ENCODE measurements around the gene ANKRD62. TPM values are rescaled to one million over a fixed set of nuclear protein-coding genes. Genes with fewer than 3 reads are reported as not detected.

ANKRD62 gene
- total and polyA plus RNA-seq, 2 donors from 2014 or later = not detected

DNA sequence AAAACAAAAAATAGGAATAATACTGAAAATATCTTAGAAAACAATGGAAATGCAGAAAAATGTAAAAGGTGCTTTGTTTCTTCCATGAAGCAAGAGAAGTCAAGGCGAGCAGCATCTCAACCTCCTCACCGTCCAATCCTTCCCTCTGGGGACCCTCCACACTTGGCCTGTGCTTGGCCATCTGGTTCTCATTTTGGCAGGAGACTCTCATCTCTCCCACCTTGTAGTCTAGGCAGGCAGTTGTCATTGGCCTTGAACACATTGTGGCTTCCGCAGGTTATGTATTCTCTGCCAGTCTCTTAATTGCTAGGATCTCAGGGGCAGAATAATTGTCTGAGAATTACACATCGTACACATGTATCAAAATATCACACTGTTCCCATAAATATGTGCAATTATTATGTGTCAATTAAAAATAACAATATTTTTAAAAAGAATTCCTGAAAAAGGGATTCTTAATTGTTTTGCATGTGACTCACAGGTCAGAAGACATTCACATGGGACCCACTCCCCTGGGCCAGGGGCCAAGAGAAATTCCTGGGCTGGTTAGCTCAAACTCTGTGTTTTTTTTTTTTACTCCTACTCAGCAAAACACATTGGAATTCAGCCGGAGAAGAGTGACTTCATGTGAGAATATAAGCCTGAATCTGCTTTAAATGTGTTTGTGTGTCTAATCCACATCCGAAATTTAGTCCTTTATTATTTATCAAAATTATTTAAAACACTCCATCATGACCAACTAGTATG is 14.0 kb upstream of the ANKRD62 start:
- no peaks in the 10 kb centered on the region for H3K4me1 ChIP-seq (ENCODE audit: control insufficient read depth in 2 of 3, insufficient read depth in 2 of 3, low read depth in 1 of 3, low read length in 3 of 3)
- TF ChIP-seq, protein P1, sequence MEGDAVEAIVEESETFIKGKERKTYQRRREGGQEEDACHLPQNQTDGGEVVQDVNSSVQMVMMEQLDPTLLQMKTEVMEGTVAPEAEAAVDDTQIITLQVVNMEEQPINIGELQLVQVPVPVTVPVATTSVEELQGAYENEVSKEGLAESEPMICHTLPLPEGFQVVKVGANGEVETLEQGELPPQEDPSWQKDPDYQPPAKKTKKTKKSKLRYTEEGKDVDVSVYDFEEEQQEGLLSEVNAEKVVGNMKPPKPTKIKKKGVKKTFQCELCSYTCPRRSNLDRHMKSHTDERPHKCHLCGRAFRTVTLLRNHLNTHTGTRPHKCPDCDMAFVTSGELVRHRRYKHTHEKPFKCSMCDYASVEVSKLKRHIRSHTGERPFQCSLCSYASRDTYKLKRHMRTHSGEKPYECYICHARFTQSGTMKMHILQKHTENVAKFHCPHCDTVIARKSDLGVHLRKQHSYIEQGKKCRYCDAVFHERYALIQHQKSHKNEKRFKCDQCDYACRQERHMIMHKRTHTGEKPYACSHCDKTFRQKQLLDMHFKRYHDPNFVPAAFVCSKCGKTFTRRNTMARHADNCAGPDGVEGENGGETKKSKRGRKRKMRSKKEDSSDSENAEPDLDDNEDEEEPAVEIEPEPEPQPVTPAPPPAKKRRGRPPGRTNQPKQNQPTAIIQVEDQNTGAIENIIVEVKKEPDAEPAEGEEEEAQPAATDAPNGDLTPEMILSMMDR (IDR thresholded peaks at IDR 0.05; ENCODE audit: borderline replicate concordance, extremely low read depth, insufficient read depth) = no peak
- no peaks in the 10 kb centered on the region for H3K36me3 ChIP-seq (ENCODE audit: control insufficient read depth in 2 of 3, insufficient read depth in 3 of 3, low read length in 3 of 3)
- DNase-seq = peak in 2 of 5 donors; percentile 17 to 69
- H3K9me3 ChIP-seq (ENCODE audit: control insufficient read depth in 2 of 3, insufficient read depth in 1 of 3, low read length in 3 of 3) = no peaks in the 10 kb centered on the region
- H3K27ac ChIP-seq (ENCODE audit: low read depth in 2 of 2, low read length in 2 of 2) = no peak overlapping the region
- no peak overlapping the region for H3K9ac ChIP-seq (ENCODE audit: low read length in 3 of 3)
- H3K4me3 ChIP-seq (ENCODE audit: low read length in 3 of 3) = no peak overlapping the region
- no peaks in the 10 kb centered on the region for H3K27me3 ChIP-seq (ENCODE audit: control insufficient read depth, insufficient read depth, low read length)
- FAIRE-seq = no peak
- intact Hi-C loops (cut with DNase I) = no loop called here

DNA sequence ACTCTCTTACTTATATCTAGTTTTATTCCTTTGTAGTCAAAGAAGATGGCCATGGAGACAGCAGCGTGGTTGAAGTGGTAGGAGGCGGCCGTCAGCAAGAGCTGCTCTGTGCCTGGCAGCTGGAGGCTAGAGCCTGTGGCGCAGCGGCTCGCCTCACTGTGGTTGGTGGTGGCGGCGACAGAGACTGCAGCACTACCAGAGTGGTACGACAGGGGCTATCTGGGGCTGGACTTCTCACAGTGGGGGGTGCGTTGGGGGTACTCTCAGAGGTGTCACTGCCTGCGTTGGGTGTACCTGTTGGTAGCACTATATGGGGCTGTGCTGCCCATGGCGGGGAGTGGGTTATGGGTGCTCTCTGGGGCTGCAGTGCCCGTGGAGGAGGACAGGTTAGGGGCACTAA is 8.5 kb upstream of the ANKRD62 start:
- H3K9ac ChIP-seq (ENCODE audit: low read length in 3 of 3) = no peak overlapping the region
- TF ChIP-seq, protein P1 (IDR thresholded peaks at IDR 0.05; ENCODE audit: borderline replicate concordance, extremely low read depth, insufficient read depth) = no peak
- H3K4me1 ChIP-seq (ENCODE audit: control insufficient read depth in 2 of 3, insufficient read depth in 2 of 3, low read depth in 1 of 3, low read length in 3 of 3) = no peaks in the 10 kb centered on the region
- H3K4me3 ChIP-seq (ENCODE audit: low read length in 3 of 3) = no peak overlapping the region
- intact Hi-C loops (cut with DNase I) = no loop called here
- H3K9me3 ChIP-seq (ENCODE audit: control insufficient read depth in 2 of 3, insufficient read depth in 1 of 3, low read length in 3 of 3) = no peaks in the 10 kb centered on the region
- FAIRE-seq = no peak
- H3K27ac ChIP-seq (ENCODE audit: low read depth in 2 of 2, low read length in 2 of 2) = no peak overlapping the region
- DNase-seq = no peak
- H3K27me3 ChIP-seq (ENCODE audit: control insufficient read depth, insufficient read depth, low read length) = no peaks in the 10 kb centered on the region
- no peaks in the 10 kb centered on the region for H3K36me3 ChIP-seq (ENCODE audit: control insufficient read depth in 2 of 3, insufficient read depth in 3 of 3, low read length in 3 of 3)

DNA sequence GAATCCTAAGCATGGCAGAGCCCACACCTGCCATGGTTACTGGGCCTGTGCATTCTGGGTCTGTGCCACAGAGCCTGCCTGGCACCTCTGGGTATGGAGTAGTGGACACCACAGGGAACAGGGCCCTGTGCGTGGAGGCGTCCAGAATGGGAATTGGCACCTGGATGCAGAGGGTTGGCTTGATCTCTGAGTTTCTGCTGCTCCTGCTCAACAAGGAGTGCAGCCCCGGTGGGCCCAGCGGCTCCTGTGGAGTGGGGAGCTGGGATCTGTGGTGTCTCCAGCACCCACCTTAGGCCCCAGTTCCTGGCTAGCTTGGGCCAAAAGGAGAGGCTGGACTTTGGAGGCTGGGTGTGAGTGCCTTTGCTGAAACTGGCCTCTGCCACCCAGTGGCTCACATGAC is 7.9 kb upstream of the ANKRD62 start:
- no peak for DNase-seq
- TF ChIP-seq, protein P1 (IDR thresholded peaks at IDR 0.05; ENCODE audit: borderline replicate concordance, extremely low read depth, insufficient read depth) = no peak
- no peak overlapping the region for H3K27ac ChIP-seq (ENCODE audit: low read depth in 2 of 2, low read length in 2 of 2)
- no peaks in the 10 kb centered on the region for H3K4me1 ChIP-seq (ENCODE audit: control insufficient read depth in 2 of 3, insufficient read depth in 2 of 3, low read depth in 1 of 3, low read length in 3 of 3)
- no peak overlapping the region for H3K4me3 ChIP-seq (ENCODE audit: low read length in 3 of 3)
- no peak for FAIRE-seq
- no peaks in the 10 kb centered on the region for H3K36me3 ChIP-seq (ENCODE audit: control insufficient read depth in 2 of 3, insufficient read depth in 3 of 3, low read length in 3 of 3)
- H3K9me3 ChIP-seq (ENCODE audit: control insufficient read depth in 2 of 3, insufficient read depth in 1 of 3, low read length in 3 of 3) = no peaks in the 10 kb centered on the region
- intact Hi-C loops (cut with DNase I) = no loop called here
- H3K27me3 ChIP-seq (ENCODE audit: control insufficient read depth, insufficient read depth, low read length) = no peaks in the 10 kb centered on the region
- no peak overlapping the region for H3K9ac ChIP-seq (ENCODE audit: low read length in 3 of 3)

Measured in kidney (tissue), 14 donors.